ENCODE results near the gene MALT1.

DNA sequence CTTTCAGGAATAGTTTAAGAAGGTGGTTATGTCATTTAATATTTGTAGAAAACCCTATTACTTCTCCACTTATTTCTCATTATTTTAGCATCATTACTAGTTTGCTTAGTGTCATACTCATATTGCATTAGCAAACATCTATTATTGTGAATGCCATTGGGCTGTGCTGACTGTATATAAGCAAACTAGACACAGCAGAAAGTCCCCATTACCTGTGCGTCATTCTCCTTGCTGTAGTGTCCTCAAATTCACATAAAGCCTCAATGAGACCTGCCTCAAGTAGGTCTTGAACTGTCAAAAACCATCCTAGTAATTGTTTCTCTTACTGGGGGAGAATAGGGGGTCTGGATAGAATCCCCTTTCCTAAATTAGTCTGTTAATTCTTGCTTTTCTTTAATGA is 43.6 kb downstream of the MALT1 start:
- TF ChIP-seq, protein P1, sequence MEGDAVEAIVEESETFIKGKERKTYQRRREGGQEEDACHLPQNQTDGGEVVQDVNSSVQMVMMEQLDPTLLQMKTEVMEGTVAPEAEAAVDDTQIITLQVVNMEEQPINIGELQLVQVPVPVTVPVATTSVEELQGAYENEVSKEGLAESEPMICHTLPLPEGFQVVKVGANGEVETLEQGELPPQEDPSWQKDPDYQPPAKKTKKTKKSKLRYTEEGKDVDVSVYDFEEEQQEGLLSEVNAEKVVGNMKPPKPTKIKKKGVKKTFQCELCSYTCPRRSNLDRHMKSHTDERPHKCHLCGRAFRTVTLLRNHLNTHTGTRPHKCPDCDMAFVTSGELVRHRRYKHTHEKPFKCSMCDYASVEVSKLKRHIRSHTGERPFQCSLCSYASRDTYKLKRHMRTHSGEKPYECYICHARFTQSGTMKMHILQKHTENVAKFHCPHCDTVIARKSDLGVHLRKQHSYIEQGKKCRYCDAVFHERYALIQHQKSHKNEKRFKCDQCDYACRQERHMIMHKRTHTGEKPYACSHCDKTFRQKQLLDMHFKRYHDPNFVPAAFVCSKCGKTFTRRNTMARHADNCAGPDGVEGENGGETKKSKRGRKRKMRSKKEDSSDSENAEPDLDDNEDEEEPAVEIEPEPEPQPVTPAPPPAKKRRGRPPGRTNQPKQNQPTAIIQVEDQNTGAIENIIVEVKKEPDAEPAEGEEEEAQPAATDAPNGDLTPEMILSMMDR (conservative IDR thresholded peaks at IDR 0.05): no peak
- TF ChIP-seq EZH2 (IDR thresholded peaks at IDR 0.05; ENCODE audit: low read depth): no peak
